NCI-H2196 (cell line): ENCODE measurements around the gene GADD45G.

ENCODE experiments used
- DNase-seq: peaks from one replicate; lab custom pipeline; 2025; ENCODE audit not compliant: unreplicated experiment; lab: John Stamatoyannopoulos, UW

GADD45G gene

DNA sequence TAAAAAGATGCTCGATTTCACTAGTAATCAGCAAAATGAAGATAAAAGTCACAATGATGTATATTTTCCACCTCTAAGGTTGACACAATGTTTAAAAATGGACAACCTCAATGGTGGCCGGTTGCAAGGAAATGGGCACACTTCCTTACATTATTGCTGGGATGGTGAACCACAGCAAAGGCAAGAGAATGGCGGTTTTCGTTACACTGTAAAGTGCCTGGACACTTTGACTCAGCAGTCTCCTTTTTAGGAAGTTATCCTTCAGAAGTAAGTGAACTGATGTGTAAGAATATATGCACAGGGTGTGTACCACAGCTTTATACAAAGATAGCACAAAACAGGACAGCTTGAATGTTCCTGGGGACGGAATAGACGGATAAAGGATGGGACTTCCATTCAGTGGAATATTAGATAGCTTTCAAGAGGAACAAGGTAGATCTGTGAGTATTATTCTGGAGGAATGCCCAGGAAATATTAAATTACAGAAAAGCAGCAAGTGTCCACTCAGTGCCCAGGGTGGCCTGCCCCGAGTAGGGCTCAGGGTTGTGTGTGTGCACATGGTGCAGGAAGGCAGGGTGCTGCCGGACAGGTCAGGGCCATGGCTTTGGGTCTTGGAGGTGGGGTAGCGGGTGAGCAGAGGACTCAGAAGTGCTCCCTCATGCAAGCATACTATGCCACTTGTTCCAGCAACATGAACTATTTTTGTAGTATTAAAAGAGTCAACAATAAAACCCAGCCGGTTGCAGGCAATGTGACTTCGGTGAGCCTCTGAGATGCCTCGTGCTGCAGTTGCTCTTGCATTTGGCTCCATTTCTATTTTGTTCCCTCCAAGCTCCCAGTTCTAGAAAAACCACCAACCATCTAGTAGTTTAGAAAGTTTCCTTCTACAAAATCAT is 24.5 kb downstream of the GADD45G start:
- no peak for DNase-seq

DNA sequence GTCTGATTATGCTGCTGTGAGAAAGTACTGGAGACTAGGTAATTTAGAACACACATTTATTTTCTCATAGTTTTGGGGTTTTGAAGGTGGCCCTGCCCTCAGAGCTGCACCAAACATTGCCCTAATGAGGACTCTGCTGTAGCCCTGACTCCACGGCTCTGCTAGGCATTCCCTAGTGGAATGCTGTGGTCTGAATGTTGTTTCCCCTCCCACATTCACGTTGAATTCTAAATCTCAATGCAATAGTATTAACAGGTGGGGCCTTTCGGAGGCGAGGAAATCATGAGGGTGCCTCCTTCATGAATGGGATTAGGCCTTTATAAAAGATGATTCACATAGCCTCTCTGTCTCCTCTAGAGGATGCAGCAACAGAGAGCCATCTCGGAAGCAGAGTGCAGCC is 25.7 kb downstream of the GADD45G start:
- DNase-seq = no peak

DNA sequence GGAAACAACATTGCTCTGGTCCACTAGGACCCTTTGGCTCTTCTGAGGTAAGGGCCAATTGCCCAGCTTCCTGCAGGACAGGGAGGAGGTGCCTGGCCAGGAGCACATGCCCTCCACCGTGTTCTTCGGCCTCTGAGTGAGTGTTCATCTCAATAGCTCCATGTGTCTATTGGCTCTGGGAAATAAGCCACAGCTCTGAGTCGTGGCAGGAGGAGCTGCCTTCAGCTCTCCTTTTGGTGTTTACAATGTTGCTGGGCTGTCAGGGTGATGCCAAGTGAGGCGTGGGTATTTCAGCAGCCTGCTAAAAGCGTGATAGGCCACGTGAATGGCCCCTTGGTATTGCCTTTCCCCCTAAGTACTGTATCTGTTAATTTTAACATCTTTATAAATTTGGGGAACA is 26.6 kb downstream of the GADD45G start:
- DNase-seq = no peak

DNA sequence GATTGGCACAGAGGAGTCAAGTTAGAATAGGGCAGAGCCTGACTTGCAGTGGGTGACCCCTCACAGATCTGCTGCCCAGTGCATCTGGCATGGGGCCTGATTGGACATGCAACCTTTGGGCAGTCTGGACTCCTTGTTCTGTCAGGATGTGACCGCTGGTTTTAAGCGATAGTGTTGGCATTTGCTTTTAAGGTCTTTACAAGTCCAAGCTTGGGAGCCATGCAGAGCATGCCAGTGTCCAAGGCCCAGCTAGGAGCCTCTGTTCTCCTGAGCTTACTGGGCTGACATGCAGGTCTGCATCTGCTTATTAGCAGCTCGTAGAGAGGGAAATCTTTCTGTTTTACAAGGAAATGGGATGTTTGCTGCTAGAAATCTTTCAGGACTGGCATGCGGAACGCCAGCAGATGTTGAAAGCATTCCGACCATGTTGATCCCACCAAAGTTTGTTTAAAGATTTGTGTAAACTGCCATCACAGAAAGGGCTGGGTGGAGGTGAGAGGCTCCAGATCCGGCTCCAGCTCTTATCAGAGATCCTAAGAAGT is 27.5 kb downstream of the GADD45G start:
- no peak for DNase-seq

DNA sequence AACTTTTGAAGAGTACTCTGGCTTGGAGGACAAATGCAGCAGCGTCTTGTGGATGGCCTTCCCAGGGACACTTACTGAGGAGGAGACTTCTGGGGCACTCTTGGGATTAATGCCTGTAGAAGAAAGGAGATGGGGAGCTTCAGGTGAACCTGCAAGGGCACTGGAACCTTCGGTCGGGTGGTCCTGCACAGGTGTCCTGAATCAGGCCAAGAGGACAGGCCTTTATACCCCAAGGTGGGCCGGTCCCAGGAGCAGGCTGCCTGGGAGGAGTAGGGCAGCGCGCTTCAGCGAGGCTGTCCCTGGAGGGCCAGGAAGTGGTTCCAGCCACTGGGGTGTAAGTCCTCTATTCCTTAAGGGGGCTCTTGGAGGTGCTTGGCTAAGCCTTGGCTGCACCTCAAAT is 27.9 kb downstream of the GADD45G start:
- no peak for DNase-seq

DNA sequence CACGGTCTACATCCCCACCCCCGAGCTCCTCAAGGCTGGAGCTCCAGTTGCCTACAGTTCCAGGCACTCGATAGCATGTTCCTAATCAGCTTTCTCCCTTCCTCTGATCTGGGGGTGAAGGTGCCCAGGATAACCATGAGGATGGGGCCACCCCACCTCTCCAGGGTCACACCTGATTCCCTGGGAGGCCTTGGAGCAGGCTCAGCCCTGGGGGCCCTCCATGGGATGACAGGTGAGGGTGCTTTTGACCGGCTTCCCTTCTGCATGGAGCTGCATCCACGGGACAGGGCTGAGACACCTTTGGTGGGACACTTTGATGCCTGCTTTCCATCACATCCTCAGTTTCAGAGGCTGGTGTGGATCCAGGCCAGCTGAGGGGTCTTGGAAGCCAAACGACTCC is 28.6 kb downstream of the GADD45G start:
- no peak for DNase-seq

DNA sequence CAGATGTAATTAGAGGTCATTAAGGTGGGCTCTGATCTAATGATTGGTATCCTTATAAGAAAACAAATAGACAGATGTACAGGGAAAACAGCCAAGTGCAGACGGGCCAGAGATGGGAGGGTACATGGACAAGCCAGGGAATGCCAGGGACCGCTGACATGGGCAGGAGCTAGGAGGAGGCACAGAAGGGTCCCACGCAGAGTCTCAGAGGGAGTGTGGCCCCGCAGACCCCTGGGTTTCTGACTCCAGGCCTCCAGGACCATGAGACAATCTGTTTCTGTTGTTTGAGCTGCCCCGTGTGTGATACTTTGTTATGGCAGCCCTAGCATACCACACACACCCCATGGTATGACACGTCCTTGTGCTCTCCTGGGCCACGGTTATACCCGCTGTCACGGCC is 29.1 kb downstream of the GADD45G start:
- no peak for DNase-seq

DNA sequence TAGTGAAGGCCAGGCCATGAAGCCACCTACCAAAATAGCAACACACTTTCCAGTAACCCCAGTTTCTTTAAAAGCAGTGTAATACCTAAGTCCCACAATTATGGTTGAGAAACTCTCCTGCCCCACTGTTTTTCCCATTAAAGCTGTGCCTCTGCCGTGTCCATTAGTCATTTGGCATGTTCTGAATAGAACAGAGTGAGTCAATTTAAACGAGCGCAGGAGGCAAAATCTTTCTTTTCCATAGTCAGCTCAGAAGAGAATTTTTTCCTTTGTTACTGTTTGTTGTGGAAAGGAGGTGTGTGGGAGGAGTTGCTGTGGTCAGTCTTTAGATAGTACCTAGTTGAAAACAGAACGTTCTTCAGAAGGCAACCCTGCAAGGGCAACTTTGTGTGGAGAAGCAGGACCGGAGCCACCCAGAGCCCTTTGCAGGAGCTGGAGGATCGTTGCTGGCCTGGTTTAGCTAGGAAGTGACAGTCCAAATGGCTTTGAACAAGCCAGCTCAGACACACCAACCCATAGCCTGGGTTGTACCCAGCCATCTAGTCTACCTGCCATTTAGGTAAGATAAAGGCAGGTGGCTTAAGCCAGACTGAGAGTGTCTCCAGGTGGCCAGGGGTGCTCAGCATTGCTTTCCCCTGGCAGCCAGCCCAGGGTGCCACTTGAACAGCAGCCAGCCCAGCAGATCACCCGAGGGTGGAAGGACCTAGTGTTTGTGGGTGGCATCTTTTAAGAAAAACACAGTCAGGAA is 30.4 kb downstream of the GADD45G start:
- DNase-seq = peak; percentile 84

DNA sequence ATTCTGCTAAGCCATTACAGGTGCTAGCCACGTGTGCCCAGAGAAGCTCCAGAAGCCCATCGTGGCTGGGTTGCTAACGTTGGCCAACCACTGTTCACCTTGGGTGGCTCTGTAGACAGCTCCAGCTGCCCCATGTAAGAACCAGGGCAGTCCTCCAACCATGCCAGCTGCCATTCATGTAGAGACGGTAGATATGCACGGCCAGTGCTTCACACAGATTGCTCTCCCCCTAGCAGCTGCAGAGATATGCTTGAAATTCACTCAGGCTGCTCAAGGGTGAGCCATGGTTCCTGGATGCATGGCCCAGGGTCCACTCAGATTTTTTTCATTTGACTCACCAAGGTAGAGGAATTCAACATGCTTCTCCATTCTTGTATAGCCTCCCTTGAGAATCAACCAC is 31.0 kb downstream of the GADD45G start:
- peak; percentile 73 for DNase-seq

DNA sequence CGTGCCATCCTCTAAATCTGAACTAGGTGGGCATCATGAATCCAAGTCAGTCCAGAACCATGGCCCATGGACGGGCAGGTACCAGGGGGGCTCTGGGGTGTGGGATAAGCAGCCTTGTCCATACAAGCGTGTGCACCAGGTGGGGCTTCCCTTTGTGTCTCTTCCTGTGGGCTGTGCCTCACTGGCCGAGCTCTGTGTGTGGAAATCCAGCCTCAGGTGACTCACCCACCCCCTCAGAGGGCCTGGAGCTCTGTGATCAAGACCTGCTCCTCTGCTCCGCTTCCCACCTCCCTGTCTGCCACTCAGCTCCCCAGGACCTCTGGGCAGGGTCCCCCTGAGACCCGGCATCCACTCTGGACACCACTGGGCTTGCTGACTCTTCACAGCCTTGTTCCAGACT is 33.0 kb downstream of the GADD45G start:
- no peak for DNase-seq

DNA sequence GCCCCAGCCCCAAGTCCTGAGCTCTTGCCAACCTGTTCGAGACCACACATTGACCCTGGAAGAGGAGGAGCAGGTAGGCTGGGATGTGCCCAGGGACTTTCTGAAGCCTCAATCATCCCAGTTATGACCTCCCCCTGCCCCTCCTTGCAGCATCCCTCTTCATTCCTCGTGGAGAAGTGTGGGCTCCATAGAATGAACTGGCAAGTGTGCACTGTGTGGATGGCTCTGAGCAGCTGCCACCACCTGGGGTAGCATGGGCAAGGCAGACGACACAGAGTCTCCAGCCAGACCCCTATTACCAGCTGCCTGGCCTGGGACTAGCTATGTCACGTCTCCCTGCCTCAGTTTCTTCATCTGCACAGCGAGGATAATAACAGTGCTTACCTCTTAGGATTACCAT is 33.5 kb downstream of the GADD45G start:
- no peak for DNase-seq

DNA sequence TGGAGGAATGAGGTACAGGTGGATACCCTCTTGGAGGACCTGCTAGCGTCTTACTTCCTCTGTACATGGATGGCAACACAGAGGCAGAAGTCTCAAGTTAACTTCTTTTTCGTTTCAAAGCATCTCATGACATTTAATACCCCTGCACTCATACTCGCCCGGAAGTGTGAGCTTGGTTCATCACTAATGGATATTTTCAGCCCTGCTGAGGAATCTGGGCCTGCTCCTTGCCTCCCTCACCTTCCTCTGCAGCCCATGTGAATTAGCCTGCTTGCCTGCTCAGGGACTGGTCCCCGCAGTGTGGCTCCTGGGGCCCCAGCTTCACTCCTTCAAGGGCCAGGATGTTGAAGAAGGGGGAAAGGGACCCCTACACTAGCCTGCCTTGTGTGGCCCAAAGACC is 34.1 kb downstream of the GADD45G start:
- no peak for DNase-seq

DNA sequence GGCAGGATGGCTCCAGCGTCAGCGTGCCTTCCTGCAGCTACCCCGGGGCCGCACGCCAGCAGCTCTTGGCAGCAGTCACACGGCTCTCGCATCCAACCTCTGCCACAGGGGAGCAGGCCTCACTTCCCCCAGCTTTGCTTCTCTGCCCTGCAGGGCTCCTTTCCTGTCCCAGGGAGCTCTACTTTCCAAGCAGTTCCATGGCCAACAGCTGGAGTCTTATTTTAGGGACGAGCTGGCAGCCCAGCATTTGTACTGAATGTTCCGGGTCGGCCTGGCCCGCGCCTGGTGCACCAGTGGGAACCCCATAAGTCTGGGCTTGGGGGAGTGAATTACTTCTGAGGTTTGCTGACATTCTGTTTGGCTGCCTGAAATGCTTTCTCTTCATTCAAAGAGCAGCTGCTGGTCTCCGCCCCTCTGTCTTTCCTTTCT is 34.6 kb downstream of the GADD45G start:
- DNase-seq = no peak

DNA sequence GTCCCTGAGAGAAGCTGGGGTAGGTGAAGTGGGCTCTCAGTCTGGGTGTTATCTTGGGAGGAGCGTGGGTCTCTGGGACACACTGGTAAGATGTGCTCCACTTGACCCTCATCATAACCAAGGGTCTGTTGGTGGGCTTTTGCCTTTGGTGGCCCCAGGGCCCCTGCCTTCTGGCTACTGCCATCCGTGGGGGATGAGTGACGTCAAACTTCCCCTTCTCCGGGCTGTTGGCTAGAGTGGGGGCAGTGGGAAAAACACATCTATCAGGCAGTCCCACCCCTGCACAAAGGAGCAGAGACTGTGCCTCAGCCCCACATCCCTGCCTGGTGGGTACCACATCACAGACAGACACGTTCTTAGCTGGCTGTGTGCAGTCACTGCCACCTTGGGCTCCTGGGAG is 35.1 kb downstream of the GADD45G start:
- DNase-seq = no peak

DNA sequence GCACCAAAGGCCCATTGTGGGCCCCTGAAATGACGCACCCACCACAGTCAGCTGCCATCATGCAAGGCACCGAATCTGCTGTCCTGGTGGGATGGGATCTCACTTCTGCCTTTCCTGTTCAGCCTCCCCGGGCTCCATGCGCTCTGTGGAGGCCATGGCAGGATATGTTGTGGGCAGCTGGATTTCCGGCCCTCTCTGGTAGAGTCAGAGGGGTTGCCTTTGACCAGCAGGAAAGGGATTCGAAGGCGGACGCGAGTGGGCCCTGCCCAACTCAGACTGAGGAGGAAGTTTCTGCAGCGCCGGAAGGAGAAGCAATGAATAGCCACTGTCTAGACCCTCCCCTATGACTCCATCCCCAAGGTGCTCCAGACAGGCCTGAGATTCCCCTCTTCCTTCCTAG is 35.5 kb downstream of the GADD45G start:
- DNase-seq = no peak

DNA sequence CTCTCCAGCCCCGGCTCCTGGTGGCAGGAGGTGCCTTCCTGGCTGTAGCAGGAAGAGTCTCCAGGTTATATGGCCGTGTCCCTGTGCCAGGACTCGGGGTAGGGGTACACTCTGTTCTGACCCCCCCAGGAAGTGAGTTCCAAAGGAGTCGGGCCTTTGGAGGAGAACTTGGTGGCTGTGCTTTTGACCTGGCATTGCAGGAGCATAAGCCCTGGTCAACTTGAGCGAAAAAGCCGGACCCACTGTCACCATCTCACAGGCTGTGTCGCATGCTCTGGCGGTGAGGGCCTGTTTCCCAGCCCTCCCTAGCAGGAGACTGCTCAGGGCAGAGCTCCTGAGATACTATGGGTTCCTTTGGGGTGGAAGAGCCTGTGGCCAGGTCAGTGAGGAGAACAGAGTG is 36.0 kb downstream of the GADD45G start:
- no peak for DNase-seq

DNA sequence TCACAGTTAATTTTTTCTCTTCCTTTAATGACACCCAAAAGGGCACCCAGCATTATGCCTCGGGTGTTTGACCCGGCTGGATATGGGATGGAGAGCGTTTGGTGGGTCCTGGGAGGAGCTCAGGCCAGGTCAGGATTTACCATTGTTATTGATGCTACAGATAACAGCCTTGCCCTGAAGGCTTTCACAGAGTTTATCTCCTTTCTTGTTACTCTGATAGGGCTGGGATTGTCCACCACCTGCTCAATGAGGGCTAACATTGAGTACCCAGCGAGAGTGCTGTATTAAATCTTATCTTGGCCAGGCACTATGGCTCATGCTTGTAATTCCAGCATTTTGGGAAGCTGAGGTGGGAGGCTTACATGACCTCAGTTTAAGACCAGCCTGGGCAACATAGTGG is 37.2 kb downstream of the GADD45G start:
- DNase-seq = no peak

DNA sequence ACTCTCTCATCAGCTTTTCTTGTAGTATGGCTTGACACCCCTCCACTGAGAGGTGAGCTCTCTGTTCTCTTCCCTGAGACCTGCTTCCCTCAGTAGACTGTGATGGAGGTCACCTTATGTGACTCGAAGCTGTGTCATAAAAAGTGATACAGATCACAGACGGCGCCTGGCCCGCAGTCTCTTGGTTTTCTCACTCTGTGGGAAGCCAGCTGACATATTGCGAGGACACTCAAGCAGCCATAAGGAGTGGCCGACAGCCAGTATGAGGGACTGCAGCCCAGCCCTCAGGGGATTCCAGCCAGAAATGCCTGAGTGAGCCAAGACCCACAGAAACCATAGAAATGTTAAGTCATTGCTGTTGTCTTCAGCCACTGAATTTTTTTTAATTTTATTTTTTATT is 38.0 kb downstream of the GADD45G start:
- no peak for DNase-seq

DNA sequence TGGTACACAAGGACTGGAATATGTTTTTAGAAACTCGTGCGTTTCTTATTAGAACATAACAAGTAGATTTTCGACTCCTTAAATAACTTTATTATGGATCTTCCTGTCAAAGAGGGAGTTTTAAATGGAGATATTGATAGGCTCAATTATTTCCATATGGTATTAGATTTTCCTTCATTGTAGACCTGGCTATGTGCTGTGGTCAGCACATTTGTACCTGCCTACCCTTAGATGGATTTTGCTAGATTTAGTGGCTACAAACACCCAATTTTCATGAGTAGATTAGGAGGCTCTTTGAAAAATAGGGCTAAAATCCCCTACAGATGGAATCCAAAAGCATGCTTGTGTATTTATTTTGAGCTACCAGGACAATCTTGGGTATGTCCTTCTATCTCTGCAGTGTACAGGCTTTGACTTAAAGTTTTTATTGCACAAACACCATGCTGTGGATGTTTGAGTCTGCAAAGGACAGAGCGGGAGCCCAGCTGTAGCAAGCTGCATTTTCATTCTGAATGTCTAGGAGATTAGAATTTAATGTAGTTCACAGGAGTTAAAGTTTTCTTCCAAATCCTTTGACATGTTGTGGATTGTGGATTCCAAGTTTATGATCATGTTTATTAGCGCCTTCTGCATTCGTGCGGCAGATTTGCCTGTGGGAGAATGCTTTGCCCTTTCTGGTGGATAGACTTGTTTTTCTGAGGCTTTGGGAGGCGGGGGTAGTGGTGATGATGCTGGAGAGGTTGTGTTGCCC is 41.6 kb downstream of the GADD45G start:
- no peak for DNase-seq

DNA sequence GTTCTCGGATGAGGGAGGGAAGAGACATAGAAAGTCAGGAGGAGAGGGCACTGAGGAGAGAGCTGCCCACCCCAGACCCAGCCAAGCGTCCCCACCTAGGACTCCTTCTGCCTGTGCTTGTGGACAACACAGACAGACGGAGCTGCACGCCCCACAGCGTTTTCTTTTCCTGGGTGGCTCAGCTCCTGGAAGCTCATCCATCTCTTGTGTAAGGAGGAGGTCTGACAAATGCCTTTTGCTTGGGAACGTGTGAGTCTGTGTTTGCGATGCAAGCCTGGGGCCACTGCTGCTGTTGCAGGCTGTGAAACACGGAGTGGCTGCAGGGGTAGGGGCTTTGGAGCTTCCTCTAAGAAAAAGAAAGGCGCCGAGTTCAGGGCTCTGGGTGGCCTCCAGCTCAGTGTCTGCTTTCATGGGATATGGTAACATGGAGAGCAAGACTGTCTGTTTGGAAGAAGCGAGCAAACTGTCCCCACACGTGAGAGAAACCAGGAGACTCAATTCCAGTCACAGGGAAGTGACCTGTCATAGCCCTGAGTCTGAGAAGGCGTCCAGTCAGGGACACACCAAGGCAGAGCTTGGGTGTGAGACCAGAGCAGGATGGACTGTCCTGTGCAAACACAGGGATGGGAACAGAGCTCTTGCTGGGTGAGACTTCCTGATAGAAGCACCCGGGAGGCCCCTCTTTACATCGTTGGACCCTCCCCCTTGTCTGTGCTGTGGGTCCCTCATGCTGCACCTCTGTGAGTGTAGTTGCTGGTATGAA is 42.7 kb downstream of the GADD45G start:
- DNase-seq = no peak
